Astrocyte of the hippocampus (primary cell): ENCODE data around the gene C22orf23.

Experiments
- DNase-seq: peaks from one replicate; pipeline ENCODE4 v3.0.0; 2011; ENCODE audit warnings: low read depth, low spot score

Gene C22orf23

GRCh38 chr22:37898441-37899181 lies 54.8 kb downstream of the C22orf23 start:
- peak; percentile 89 for DNase-seq

GRCh38 chr22:37897807-37898206 lies 55.6 kb downstream of the C22orf23 start:
- DNase-seq: no peak

- no peak for DNase-seq
Observed at GRCh38 chr22:37896939-37897338, 56.5 kb downstream of the C22orf23 start.

DNA sequence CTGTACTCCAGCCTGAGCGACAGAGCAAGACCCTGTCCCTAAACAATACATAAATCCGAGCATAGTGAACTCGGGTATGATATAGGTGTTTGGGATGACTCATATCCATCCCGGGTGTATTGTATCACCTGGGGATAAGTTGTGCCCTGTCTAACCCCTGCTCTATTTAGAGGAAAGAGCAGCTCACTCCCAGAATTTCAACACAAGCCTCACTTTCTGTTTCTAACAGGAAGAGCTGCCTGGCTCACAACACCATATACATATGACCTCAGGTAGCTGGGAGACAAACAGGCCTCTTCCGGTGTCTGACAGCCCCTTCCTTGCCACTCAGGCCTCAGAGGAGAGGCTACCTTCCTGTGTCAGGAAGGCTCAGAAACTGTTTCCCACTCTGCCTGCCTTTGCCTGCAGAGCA lies 57.2 kb downstream of the C22orf23 start:
- DNase-seq: no peak

DNA sequence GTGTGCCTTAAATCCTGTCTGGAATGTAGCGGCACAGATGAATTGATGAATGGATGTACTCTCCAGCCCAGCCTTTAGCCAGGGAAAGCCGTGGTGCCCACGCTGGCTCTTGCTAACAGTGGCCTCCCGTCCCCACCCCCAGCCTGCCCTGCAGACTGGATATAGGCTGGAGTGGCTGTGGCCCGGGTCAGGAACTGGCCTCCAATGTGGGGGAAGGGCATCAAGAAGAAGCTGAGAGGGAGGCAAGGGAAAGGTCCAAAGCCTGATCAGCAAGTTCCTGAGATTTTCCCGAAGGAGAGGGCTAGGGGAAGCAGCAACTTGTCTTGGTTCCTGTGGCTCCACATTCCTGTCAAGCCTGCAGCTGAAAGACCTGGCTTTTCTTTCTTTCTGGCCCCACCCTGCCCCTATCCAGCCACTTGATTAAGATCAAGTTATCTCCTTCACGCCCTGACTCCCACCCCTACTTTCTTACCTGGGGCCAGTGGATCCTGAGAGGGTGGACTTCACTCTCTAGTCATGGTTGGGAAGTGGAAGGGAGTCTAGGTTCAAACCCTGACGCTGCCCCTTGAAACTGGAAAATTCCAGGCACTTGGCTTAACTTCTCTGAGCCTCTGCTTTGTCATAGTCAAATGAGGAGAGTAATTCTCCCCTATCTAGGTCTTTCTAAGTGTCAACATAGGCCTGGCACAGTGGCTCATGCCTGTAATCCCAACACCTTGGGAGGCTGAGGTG lies 58.3 kb downstream of the C22orf23 start:
- DNase-seq: peak; percentile 40

GRCh38 chr22:37893583-37893983 lies 59.8 kb downstream of the C22orf23 start:
- no peak for DNase-seq
